Endothelial cell of umbilical vein (primary cell): Measurements from ENCODE around the gene UBE2U. TPM values are rescaled to one million over a fixed set of nuclear protein-coding genes. Genes with fewer than 3 reads are reported as not detected.

Experiments
- BruUV-seq: library from RNA; stranded (reverse); fragments of 400-500 nt; replicated peaks from 2 replicates; lab custom pipeline; 2021; lab: Mats Ljungman, UMichigan
- CTCF ChIA-PET: fragments of 300-600, 350-600 bp; sonication (Branson Sonifier 250); formaldehyde crosslinking; loops from one replicate; lab custom pipeline; 2021; ENCODE audit warnings: antibody characterized with exemption, inconsistent platforms; lab: Charles Lee
- POLR2A ChIA-PET: fragments of 300-600, 350-600 bp; sonication (Branson Sonifier 250); formaldehyde crosslinking; loops from one replicate; lab custom pipeline; 2021; ENCODE audit warnings: antibody characterized with exemption, inconsistent platforms; lab: Charles Lee
- DNase-seq: peaks from one replicate; pipeline ENCODE4 v3.0.0-alpha.2; 2011; ENCODE audit warnings: low read depth, low spot score
- FAIRE-seq: peaks from 2 replicates; lab custom pipeline; 2011; peaks lifted over from hg19 to GRCh38; lab: Jason Lieb, UNC
- H2AFZ ChIP-seq: 2 replicates; pipeline ENCODE4 v1.6.0; 2012; ENCODE audit warnings: low read depth, low read length, control low read depth, inconsistent platforms
- H3K27ac ChIP-seq: 2 replicates; pipeline ENCODE4 v1.5.1; 2011; ENCODE audit warnings: low read depth, mild to moderate bottlenecking, control low read depth, low read length, moderate library complexity; ENCODE audit not compliant: insufficient read depth
- H3K27me3 ChIP-seq, 2 experiments: 2 replicates each; pipeline versions ENCODE4 v1.6.0 to v1.6.1; 2011; ENCODE audit warnings: low read length in 2 of 2, mixed read lengths in 1 of 2; ENCODE audit not compliant: control insufficient read depth in 2 of 2, insufficient read depth in 2 of 2
- H3K36me3 ChIP-seq, 2 experiments: 2 replicates in 1 of 2; 3 replicates in 1 of 2; pipeline ENCODE4 v1.5.1; 2011; ENCODE audit warnings: low read length in 2 of 2, mild to moderate bottlenecking in 1 of 2, moderate library complexity in 1 of 2; ENCODE audit not compliant: control insufficient read depth in 2 of 2, insufficient read depth in 2 of 2; ENCODE audit errors: extremely low read depth in 1 of 2
- H3K4me1 ChIP-seq: 3 replicates; pipeline ENCODE4 v1.5.1; 2011; ENCODE audit warnings: mild to moderate bottlenecking, low read length; ENCODE audit not compliant: control insufficient read depth, insufficient read depth; ENCODE audit errors: extremely low read depth
- H3K4me2 ChIP-seq: 2 replicates; pipeline ENCODE4 v1.6.1; 2011; ENCODE audit warnings: low read length, control low read depth, mixed read lengths; ENCODE audit not compliant: insufficient read depth
- H3K4me3 ChIP-seq, 3 experiments: fragments of 200-600 bp in 1 of 3; sonication (generic), shearing (Covaris generic) in 1 of 3; replicated peaks in 1 of 3; 2 replicates each; pipeline ENCODE4 v1.5.1; 2011 to 2016; ENCODE audit warnings: control low read depth in 3 of 3, low read length in 3 of 3, mild to moderate bottlenecking in 2 of 3, inconsistent platforms in 1 of 3, low read depth in 1 of 3, moderate library complexity in 1 of 3; ENCODE audit not compliant: insufficient read depth in 1 of 3
- H3K79me2 ChIP-seq: 2 replicates; pipeline ENCODE4 v1.6.0; 2012; ENCODE audit warnings: low read length, inconsistent platforms; ENCODE audit not compliant: control insufficient read depth, insufficient read depth
- H3K9ac ChIP-seq: replicated peaks from 2 replicates; pipeline ENCODE3; 2011; ENCODE audit warnings: low read length, control low read depth; ENCODE audit not compliant: insufficient read depth; ENCODE audit errors: extremely low read depth
- H3K9me1 ChIP-seq: replicated peaks from 3 replicates; pipeline ENCODE4 v1.6.0; 2011; ENCODE audit warnings: mild to moderate bottlenecking, low read length; ENCODE audit not compliant: control insufficient read depth, insufficient read depth; ENCODE audit errors: extremely low read depth
- H3K9me3 ChIP-seq: replicated peaks from 2 replicates; pipeline ENCODE4 v1.5.1; 2012; ENCODE audit warnings: low read length, inconsistent platforms; ENCODE audit not compliant: control insufficient read depth, insufficient read depth
- H4K20me1 ChIP-seq: replicated peaks from 2 replicates; pipeline ENCODE3; 2011; ENCODE audit warnings: mild to moderate bottlenecking, low read length; ENCODE audit not compliant: control insufficient read depth, insufficient read depth; ENCODE audit errors: extremely low read depth
- EZH2 ChIP-seq: IDR thresholded peaks from 2 replicates; pipeline ENCODE4 v1.6.1; 2012; ENCODE audit warnings: borderline replicate concordance, low read depth, mild to moderate bottlenecking, moderate library complexity, low read length, inconsistent platforms; ENCODE audit not compliant: severe bottlenecking
- FOS ChIP-seq: IDR thresholded peaks from 2 replicates; pipeline ENCODE4 v1.6.1; 2011; ENCODE audit warnings: mild to moderate bottlenecking, low read length, moderate library complexity, borderline replicate concordance; ENCODE audit not compliant: insufficient read depth
- GATA2 ChIP-seq: IDR thresholded peaks from 2 replicates; pipeline ENCODE4 v1.7.0; 2011; ENCODE audit warnings: low read depth, mild to moderate bottlenecking, moderate library complexity, mixed read lengths, low read length; ENCODE audit not compliant: insufficient read length, insufficient read depth
- MYC ChIP-seq: IDR thresholded peaks from one replicate; pipeline ENCODE4 v1.6.1; 2011; ENCODE audit warnings: mild to moderate bottlenecking, low read depth, low read length
- POLR2A ChIP-seq: IDR thresholded peaks from 2 replicates; pipeline ENCODE4 v1.6.1; 2012; ENCODE audit warnings: low read depth, mild to moderate bottlenecking, control low read depth, low read length
- POLR2AphosphoS5 ChIP-seq: IDR thresholded peaks from 2 replicates; pipeline ENCODE4 v1.6.1; 2012; ENCODE audit warnings: low read depth, mild to moderate bottlenecking, control low read depth, low read length, moderate library complexity; ENCODE audit not compliant: insufficient read depth
- dilution Hi-C: fragments of 300-500 bp; cut with MboI; formaldehyde crosslinking; loops from one replicate; pipeline ENCODE4 v1.15.0; 2019; ENCODE audit warnings: low sequenced_read_pairs; ENCODE audit not compliant: extremely low pct_ligation_motif_present
- intact Hi-C: fragments of 100-400 bp; cut with micrococcal nuclease; formaldehyde crosslinking; loops from one replicate; pipeline ENCODE4 v1.10.0; 2022
- polyA plus RNA-seq, 4 experiments: library from polyadenylated mRNA; depleted of rRNA in 3 of 4; stranded (reverse) in 3 of 4; unstranded in 1 of 4; fragments of >200 nt; gene quantifications; 2 replicates each; pipeline versions ENCODE4 v1.2.1 to v1.2.3, GENCODE V29; 2011 to 2012; ENCODE audit warnings: missing spikeins in 1 of 4
- total RNA-seq: library from RNA; stranded (reverse); gene quantifications from 2 replicates; pipeline ENCODE4 v1.2.3, GENCODE V29; 2021
- TF ChIP-seq, protein P1 (sequence below): IDR thresholded peaks from 2 replicates; pipeline ENCODE4 v1.6.1; 2011; ENCODE audit not compliant: insufficient read depth, insufficient read length
- TF ChIP-seq, protein P2 (sequence below), 2 donors: IDR thresholded peaks; 1 replicate in 1 of 2; 2 replicates in 1 of 2; pipeline ENCODE4 v1.5.1; 2011; ENCODE audit warnings: low read length in 2 of 2, mild to moderate bottlenecking in 2 of 2, moderate library complexity in 2 of 2, control low read depth in 1 of 2, inconsistent platforms in 1 of 2, low read depth in 1 of 2; ENCODE audit not compliant: insufficient read depth in 1 of 2; ENCODE audit errors: extremely low read depth in 1 of 2

The UBE2U gene
- total and polyA plus RNA-seq, 2 donors (not counting 3 experiments of a cell fraction or from before 2014, with no cell fraction given) = not detected

- H3K9ac ChIP-seq = no peak overlapping the region
- no peak overlapping the region for H2AFZ ChIP-seq
- H4K20me1 ChIP-seq = no peaks in the 10 kb centered on the region
- H3K27me3 ChIP-seq = no peaks in the 10 kb centered on the region
- no peak for FAIRE-seq
- dilution Hi-C loops = no loop called here
- DNase-seq = no peak
- H3K4me2 ChIP-seq = no peak overlapping the region
- no peaks in the 10 kb centered on the region for H3K9me3 ChIP-seq
- peaks cover 14% of the 10 kb centered on the region for H3K4me1 ChIP-seq
- ChIA-PET CTCF (interaction anchor here (1.0 to 1.3 kb wide), 3 partner anchors 9 to 399 kb away, joined by 3 to 5 read pairs (median 3); partner anchors contain the start of gene ROR1), POLR2A (no interaction called here)
- no TSS peak for BruUV-seq
- intact Hi-C loops = loop anchor here (5.0 kb wide), 1 partner anchor 69 kb away; no protein-coding TSS in a partner anchor
- H3K27ac ChIP-seq = no peak overlapping the region
- TF ChIP-seq, protein P1, sequence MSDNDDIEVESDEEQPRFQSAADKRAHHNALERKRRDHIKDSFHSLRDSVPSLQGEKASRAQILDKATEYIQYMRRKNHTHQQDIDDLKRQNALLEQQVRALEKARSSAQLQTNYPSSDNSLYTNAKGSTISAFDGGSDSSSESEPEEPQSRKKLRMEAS = no peak
- TF ChIP-seq POLR2AphosphoS5 (no peak), MYC (no peak), GATA2 (no peak), FOS (no peak), POLR2A (no peak), EZH2 (no peak)
- TF ChIP-seq, protein P2, sequence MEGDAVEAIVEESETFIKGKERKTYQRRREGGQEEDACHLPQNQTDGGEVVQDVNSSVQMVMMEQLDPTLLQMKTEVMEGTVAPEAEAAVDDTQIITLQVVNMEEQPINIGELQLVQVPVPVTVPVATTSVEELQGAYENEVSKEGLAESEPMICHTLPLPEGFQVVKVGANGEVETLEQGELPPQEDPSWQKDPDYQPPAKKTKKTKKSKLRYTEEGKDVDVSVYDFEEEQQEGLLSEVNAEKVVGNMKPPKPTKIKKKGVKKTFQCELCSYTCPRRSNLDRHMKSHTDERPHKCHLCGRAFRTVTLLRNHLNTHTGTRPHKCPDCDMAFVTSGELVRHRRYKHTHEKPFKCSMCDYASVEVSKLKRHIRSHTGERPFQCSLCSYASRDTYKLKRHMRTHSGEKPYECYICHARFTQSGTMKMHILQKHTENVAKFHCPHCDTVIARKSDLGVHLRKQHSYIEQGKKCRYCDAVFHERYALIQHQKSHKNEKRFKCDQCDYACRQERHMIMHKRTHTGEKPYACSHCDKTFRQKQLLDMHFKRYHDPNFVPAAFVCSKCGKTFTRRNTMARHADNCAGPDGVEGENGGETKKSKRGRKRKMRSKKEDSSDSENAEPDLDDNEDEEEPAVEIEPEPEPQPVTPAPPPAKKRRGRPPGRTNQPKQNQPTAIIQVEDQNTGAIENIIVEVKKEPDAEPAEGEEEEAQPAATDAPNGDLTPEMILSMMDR (IDR thresholded peaks at IDR 0.05; ENCODE audit: extremely low read depth in 1 of 2, insufficient read depth in 1 of 2, low read depth in 1 of 2, low read length in 2 of 2) = no peak
- H3K79me2 ChIP-seq = no peaks in the 10 kb centered on the region
- no peaks in the 10 kb centered on the region for H3K36me3 ChIP-seq
- no peak overlapping the region for H3K4me3 ChIP-seq
- H3K9me1 ChIP-seq = no peaks in the 10 kb centered on the region
These were observed 30.0 kb upstream of the UBE2U start for GRCh38 chr1:64173336-64173940.
